H1 (cell line): ENCODE measurements around the gene NEDD9. TPM values are rescaled to one million over a fixed set of nuclear protein-coding genes. Genes with fewer than 3 reads are reported as not detected.

ENCODE experiments used
- BRCA1 ChIP-seq: IDR thresholded peaks from 2 replicates; pipeline ENCODE4 v1.6.1; 2012; ENCODE audit warnings: low read depth, low read length, improper control_type of control experiment
- CTBP2 ChIP-seq: IDR thresholded peaks from 2 replicates; pipeline ENCODE4 v1.7.0; 2011; ENCODE audit warnings: borderline replicate concordance, mild to moderate bottlenecking, moderate library complexity, mixed read lengths, low read length; ENCODE audit not compliant: insufficient read depth, insufficient read length
- GABPA ChIP-seq: IDR thresholded peaks from 2 replicates; pipeline ENCODE4 v1.6.1; 2011; ENCODE audit warnings: mild to moderate bottlenecking, low read length, moderate library complexity, borderline replicate concordance; ENCODE audit not compliant: insufficient read depth
- JUND ChIP-seq: IDR thresholded peaks from 2 replicates; pipeline ENCODE4 v1.6.1; 2011; ENCODE audit warnings: mild to moderate bottlenecking, improper control_type of control experiment, low read length
- RBBP5 ChIP-seq: IDR thresholded peaks from 2 replicates; pipeline ENCODE4 v1.7.1; 2012; ENCODE audit warnings: low read depth, mild to moderate bottlenecking, inconsistent platforms, low read length, moderate library complexity, borderline replicate concordance
- SIRT6 ChIP-seq: IDR thresholded peaks from one replicate; pipeline ENCODE4 v1.7.1; 2012; ENCODE audit warnings: low read length, inconsistent platforms
- polyA plus RNA-seq, 7 experiments: library from polyadenylated mRNA; depleted of rRNA in 3 of 7; stranded (reverse) in 5 of 7; unstranded in 2 of 7; fragments of >200 nt in 5 of 7; fragments of 200-250 nt in 2 of 7; gene quantifications; 1 replicate in 5 of 7; 2 replicates in 1 of 7; 4 replicates in 1 of 7; pipeline versions ENCODE4 v1.2.1 to v1.2.3, GENCODE V29; 2011 to 2013; ENCODE audit warnings: missing spikeins in 2 of 7, mixed read lengths in 2 of 7
- total RNA-seq: library from RNA; stranded (reverse); fragmentation: NEBNext Ultra II Directional; extraction: Animal tissue kit (Norgen Biotek cat#: 25700); gene quantifications from 2 replicates; pipeline ENCODE4 v1.2.1, GENCODE V29; 2021

Gene NEDD9
- total and polyA plus RNA-seq, 2 of the 8 experiments (the other 6 are each of a cell fraction or from before 2014, with no cell fraction given) = 3.6 to 12.0 TPM

DNA sequence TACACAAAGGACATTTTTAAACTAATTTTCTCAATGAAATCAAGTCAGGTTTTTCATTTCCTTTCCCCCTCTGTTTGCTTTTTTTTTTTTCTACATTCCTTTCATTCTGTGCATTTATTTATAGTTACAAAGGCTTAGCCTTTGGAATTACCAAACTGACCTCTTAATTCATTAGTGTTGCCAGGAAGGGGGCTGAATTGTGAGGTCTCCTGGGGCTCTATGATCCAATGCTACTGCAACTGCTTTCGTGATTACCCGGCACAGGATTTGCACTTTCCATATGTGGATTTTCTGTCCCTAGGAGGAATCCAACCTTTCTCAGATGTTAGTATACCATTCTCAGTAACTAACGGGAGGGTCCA is 35.3 kb downstream of the NEDD9 start (continued):
- TF ChIP-seq GABPA = no peak
- no peak for TF ChIP-seq BRCA1
- TF ChIP-seq JUND = no peak
- no peak for TF ChIP-seq CTBP2
- no peak for TF ChIP-seq RBBP5
- TF ChIP-seq SIRT6 = no peak
- TF ChIP-seq, all 59 proteins: peak for 0
